Measurements from ENCODE around the gene HLA-DQB1.
"Not testable (repeated sequence)": the region's sequence is repeated elsewhere in the genome, so short reads cannot be mapped to it uniquely, and the experiment has no call there.

Gene HLA-DQB1

DNA sequence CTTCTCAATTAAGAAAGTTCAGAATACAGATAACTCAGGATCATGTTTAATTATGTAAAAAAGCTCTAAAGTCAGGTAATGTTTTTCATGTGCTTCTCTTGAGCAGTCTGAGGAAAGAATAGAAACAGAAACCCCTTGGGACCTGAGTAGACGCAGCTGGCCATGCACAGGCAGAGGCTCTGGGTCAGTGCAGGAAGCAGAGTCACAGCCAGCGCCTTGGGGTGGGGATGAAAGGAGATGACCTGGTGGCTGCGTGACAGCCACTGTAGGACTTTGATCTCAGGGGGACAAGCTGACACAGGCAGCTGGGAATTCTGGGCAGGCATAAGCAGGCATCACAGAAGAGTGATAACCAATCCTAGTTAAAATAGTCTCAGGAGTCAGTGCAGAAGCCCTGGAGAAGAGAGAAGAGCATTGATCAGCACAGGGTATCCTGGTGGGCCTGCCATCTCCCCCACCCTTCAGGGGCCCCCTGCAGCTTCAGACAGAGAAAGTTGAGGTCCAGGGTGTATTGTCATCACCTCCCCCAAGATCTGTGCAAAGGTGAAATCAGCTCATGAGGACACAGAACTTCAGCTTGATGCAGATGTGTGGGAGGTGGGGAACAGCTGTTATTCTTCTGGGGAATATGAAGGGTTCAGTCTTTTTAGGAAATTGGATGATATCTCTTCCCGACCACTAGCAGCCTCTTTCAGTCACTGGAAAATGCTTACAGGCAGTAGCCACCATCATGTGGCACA, 6.4 kb downstream of the HLA-DQB1 start:
- H3K9ac ChIP-seq (ENCODE audit: low read length) = no peak overlapping the region
- no peaks in the 10 kb centered on the region for H3K4me1 ChIP-seq (ENCODE audit: insufficient read depth, low read length)
- no peaks in the 10 kb centered on the region for H3K27me3 ChIP-seq (ENCODE audit: control insufficient read depth in 1 of 2, insufficient read depth in 2 of 2, low read length in 2 of 2)
- no peak overlapping the region for H3K27ac ChIP-seq (ENCODE audit: low read depth, low read length)
- H3K36me3 ChIP-seq (ENCODE audit: insufficient read depth, low read length) = no peaks in the 10 kb centered on the region
- H3K4me3 ChIP-seq (ENCODE audit: low read depth in 1 of 2, low read length in 2 of 2) = no peak overlapping the region
- no peaks in the 10 kb centered on the region for H3K9me3 ChIP-seq (ENCODE audit: low read length)

DNA sequence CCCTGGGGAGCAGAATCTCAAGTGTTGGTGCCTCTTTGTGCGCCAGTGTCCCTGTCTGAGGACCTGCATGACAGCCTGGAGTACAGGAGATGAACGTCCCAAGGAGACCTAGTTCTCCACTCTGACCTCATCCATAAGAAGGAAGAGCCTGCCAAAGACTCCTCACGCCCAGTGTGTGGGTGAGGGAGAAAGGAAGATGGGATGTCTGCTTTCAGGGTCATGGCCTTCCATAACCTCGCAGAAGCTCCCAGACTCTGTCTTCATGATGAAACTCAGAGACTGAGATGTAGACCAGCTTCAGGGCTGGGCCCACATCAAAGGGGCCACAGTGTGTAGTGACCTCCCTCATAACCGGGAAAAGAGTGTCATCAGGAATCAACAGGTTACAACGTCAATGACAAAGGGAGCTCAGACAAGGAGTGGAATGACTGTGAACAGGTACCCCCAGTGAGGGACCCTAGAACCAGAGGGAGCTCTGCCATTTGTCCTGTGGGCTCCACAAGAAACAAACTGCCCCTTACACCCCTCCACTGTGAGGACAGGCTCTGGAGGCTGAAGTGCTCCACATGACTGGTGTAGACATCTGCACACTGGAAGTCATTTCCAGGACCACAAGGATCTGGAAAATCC, 8.1 kb downstream of the HLA-DQB1 start:
- Histone ChIP-seq H3K9me3 (ENCODE audit: low read length) (no peaks in the 10 kb centered on the region), H3K9ac (ENCODE audit: low read length) (no peak overlapping the region), H3K27ac (ENCODE audit: low read depth, low read length) (no peak overlapping the region), H3K36me3 (ENCODE audit: insufficient read depth, low read length) (no peaks in the 10 kb centered on the region), H3K4me1 (ENCODE audit: insufficient read depth, low read length) (no peaks in the 10 kb centered on the region), H3K4me3 (ENCODE audit: low read depth in 1 of 2, low read length in 2 of 2) (no peak overlapping the region), H3K27me3 (ENCODE audit: control insufficient read depth in 1 of 2, insufficient read depth in 2 of 2, low read length in 2 of 2) (no peaks in the 10 kb centered on the region)

DNA sequence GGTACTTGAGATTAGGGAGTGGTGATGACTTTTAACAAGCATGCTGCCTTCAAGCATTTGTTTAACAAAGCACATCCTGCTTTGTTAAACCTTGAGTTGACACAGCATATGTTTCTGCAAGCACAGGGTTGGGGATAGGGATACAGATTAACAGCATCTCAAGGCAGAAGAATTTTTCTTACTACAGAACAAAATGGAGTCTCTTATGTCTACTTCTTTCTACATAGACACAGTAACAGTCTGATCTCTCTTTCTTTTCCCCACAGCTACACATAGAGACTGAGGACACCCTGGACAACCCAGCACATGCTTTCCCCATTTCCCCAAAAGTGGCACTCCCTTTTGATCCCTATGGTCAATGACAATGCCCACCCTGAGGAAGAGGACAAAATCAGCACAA, 8.6 kb downstream of the HLA-DQB1 start:
- not testable (repeated sequence) for H3K27ac ChIP-seq (ENCODE audit: low read depth, low read length)

DNA sequence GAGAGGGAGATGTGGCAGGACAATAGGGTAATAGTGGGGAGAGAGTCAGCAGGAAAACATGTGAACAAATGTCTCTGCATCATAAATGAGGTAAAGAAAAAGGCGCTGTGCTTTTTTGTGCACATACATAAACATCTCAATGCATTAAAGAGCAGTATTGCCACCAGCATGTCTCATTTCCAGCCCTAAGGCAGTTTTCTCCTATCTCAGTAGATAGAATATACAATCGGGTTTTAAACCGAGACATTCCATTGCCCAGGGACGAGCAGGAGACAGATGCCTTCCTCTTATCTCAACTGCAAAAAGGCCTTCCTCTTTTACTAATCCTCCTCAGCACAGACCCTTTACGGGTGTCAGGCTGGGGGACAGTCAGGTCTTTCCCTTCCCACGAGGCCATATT, 9.1 kb downstream of the HLA-DQB1 start:
- H3K4me3 ChIP-seq (ENCODE audit: low read depth in 1 of 2, low read length in 2 of 2); H3K27me3 ChIP-seq (ENCODE audit: control insufficient read depth in 1 of 2, insufficient read depth in 2 of 2, low read length in 2 of 2); H3K36me3 ChIP-seq (ENCODE audit: insufficient read depth, low read length); H3K9ac ChIP-seq (ENCODE audit: low read length); H3K27ac ChIP-seq (ENCODE audit: low read depth, low read length); H3K9me3 ChIP-seq (ENCODE audit: low read length); H3K4me1 ChIP-seq (ENCODE audit: insufficient read depth, low read length): not testable (repeated sequence)

More for the DNA sequence above, 8.6 kb downstream of the HLA-DQB1 start:
- H3K36me3 ChIP-seq (ENCODE audit: insufficient read depth, low read length); H3K9me3 ChIP-seq (ENCODE audit: low read length); H3K27me3 ChIP-seq (ENCODE audit: control insufficient read depth in 1 of 2, insufficient read depth in 2 of 2, low read length in 2 of 2); H3K9ac ChIP-seq (ENCODE audit: low read length); H3K4me3 ChIP-seq (ENCODE audit: low read depth in 1 of 2, low read length in 2 of 2); H3K4me1 ChIP-seq (ENCODE audit: insufficient read depth, low read length): not testable (repeated sequence)

DNA sequence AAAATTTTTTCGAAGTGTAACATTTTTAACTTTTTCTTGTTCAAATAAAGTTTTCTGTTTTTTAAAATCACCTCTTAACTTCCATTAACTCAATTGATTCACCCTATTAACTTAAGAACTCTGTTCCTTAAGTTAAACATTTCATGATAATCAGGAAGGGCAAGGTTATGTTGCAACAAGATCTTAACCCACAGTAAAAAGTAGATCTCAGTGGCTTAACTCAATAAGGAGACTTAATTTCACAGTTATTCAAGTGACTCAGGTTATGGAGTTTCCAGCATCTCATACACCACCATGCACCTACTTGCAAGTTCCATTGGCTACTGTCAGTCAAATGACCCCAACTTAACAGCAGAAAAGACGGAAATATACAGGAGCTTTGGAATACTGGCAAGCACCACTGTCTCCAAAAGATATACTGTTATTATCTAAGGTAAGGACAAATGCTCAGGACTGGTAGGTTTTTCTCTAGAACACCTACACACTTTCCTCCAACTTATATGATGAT, 11.2 kb downstream of the HLA-DQB1 start:
- Histone ChIP-seq H3K36me3 (ENCODE audit: insufficient read depth, low read length) (no peaks in the 10 kb centered on the region), H3K27me3 (ENCODE audit: control insufficient read depth in 1 of 2, insufficient read depth in 2 of 2, low read length in 2 of 2) (no peaks in the 10 kb centered on the region), H3K4me3 (ENCODE audit: low read depth in 1 of 2, low read length in 2 of 2) (no peak overlapping the region), H3K9ac (ENCODE audit: low read length) (no peak overlapping the region), H3K27ac (ENCODE audit: low read depth, low read length) (no peak overlapping the region), H3K4me1 (ENCODE audit: insufficient read depth, low read length) (no peaks in the 10 kb centered on the region), H3K9me3 (ENCODE audit: low read length) (no peaks in the 10 kb centered on the region)

DNA sequence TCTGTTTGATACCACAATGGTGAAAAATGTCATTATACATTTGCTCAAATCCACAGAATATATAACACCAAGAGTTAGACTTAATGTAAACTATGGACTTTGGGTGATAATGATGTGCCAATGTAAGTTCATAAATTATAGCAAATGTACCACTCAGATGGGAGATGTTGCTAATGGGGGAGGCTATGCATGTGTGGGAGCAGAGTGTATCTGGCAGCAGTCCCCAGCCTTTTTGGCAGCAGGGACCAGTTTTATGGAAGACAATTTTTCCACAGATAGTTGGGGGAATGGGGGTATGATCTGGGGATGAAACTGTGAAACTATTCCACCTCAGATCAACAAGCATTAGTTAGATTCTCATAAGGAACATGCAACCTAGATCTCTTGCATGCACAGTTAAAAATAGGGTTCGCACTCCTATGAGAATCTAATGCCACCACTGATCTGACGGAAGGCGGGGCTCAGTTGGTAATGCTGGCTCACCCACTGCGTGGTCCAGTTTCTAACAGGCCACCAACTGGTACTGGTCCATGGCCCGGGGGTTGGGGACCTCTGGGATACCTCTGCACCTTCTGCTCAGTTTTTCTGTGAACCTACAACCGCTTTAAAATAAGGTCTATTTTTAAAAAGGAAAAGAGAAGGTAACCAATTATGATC, 21.3 kb downstream of the HLA-DQB1 start:
- Histone ChIP-seq H3K9me3 (ENCODE audit: low read length) (no peaks in the 10 kb centered on the region), H3K27me3 (ENCODE audit: control insufficient read depth in 1 of 2, insufficient read depth in 2 of 2, low read length in 2 of 2) (no peaks in the 10 kb centered on the region), H3K27ac (ENCODE audit: low read depth, low read length) (no peak overlapping the region), H3K9ac (ENCODE audit: low read length) (no peak overlapping the region), H3K4me1 (ENCODE audit: insufficient read depth, low read length) (no peaks in the 10 kb centered on the region), H3K36me3 (ENCODE audit: insufficient read depth, low read length) (no peaks in the 10 kb centered on the region), H3K4me3 (ENCODE audit: low read depth in 1 of 2, low read length in 2 of 2) (no peak overlapping the region)

DNA sequence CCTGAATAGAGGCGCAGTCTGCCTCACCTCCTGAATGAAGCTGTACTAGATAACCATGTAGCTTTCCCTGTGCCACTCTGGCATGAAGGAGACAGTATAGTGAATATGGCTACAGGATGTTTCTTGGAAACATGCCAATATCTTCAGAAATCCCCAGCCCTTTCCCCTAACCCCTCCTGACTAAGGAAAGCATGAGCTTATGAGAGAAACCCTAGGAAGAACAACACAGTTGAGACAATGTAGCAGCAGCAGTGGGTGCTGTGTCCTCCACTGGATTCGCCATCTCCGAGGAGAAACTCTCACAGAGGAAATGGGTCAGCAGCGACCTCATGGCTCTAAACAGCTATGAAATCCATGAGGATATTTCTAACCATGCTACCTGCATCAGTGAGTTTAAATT, 22.6 kb downstream of the HLA-DQB1 start:
- no peak overlapping the region for H3K27ac ChIP-seq (ENCODE audit: low read depth, low read length)
- no peaks in the 10 kb centered on the region for H3K9me3 ChIP-seq (ENCODE audit: low read length)
- no peak overlapping the region for H3K9ac ChIP-seq (ENCODE audit: low read length)
- H3K4me3 ChIP-seq (ENCODE audit: low read depth in 1 of 2, low read length in 2 of 2) = no peak overlapping the region
- H3K4me1 ChIP-seq (ENCODE audit: insufficient read depth, low read length) = no peaks in the 10 kb centered on the region
- no peaks in the 10 kb centered on the region for H3K36me3 ChIP-seq (ENCODE audit: insufficient read depth, low read length)
- no peaks in the 10 kb centered on the region for H3K27me3 ChIP-seq (ENCODE audit: control insufficient read depth in 1 of 2, insufficient read depth in 2 of 2, low read length in 2 of 2)

DNA sequence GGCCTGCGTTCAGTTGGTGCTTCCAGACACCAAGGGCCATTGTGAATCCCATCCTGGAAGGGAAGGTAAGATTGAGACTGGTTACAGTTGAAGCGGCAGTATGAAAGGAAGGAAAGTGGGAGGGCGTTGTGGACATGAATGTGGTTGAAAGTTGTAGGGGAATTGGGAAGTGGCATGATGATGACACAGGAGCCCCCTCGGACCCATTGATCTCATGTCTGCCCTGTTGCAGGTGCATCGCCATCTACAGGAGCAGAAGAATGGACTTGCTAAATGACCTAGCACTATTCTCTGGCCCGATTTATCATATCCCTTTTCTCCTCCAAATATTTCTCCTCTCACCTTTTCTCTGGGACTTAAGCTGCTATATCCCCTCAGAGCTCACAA, 23.7 kb downstream of the HLA-DQB1 start:
- Histone ChIP-seq H3K4me1 (ENCODE audit: insufficient read depth, low read length) (no peaks in the 10 kb centered on the region), H3K27me3 (ENCODE audit: control insufficient read depth in 1 of 2, insufficient read depth in 2 of 2, low read length in 2 of 2) (no peaks in the 10 kb centered on the region), H3K27ac (ENCODE audit: low read depth, low read length) (no peak overlapping the region), H3K36me3 (ENCODE audit: insufficient read depth, low read length) (no peaks in the 10 kb centered on the region), H3K9me3 (ENCODE audit: low read length) (no peaks in the 10 kb centered on the region), H3K9ac (ENCODE audit: low read length) (no peak overlapping the region), H3K4me3 (ENCODE audit: low read depth in 1 of 2, low read length in 2 of 2) (no peak overlapping the region)

DNA sequence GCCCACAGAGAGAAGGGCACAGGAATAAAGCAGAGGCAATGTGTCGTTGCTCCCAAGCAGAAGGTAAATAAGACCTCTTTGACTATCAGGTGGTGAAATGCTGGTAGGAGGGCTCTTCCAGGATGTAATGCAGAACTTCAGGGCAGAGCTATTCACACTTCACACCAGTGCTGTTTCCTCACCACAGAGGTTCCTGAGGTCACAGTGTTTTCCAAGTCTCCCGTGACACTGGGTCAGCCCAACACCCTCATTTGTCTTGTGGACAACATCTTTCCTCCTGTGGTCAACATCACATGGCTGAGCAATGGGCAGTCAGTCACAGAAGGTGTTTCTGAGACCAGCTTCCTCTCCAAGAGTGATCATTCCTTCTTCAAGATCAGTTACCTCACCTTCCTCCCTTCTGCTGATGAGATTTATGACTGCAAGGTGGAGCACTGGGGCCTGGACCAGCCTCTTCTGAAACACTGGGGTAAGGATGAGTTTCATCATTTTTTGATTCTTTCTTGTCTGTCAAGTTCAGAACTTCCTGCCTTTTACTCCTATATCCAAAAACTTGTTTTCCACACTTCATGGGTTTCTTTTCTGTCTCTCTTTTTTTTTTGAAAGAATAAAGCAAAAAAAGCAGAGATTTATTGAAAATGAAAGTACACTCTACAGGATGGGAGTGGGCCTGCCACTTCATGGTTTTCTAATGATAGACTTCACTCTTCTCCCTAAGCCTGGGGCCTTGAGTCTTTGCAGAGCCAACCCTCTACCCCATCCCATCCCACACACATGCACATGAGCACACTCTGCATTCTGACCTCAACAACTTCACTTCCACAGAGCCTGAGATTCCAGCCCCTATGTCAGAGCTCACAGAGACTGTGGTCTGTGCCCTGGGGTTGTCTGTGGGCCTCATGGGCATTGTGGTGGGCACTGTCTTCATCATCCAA, 24.4 kb downstream of the HLA-DQB1 start:
- not testable (repeated sequence) for H3K27me3 ChIP-seq (ENCODE audit: control insufficient read depth in 1 of 2, insufficient read depth in 2 of 2, low read length in 2 of 2)

DNA sequence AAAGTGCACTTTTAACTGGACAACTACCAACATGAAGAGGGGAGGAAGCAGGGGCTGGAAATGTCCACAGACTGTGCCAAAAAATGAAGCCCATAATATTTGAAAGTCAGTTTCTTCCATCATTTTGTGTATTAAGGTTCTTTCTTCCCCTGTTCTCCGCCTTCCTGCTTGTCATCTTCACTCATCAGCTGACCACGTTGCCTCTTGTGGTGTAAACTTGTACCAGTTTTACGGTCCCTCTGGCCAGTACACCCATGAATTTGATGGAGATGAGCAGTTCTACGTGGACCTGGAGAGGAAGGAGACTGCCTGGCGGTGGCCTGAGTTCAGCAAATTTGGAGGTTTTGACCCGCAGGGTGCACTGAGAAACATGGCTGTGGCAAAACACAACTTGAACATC, 25.3 kb downstream of the HLA-DQB1 start:
- Histone ChIP-seq H3K4me1 (ENCODE audit: insufficient read depth, low read length) (no peaks in the 10 kb centered on the region), H3K9ac (ENCODE audit: low read length) (no peak overlapping the region), H3K9me3 (ENCODE audit: low read length) (no peaks in the 10 kb centered on the region), H3K27me3 (ENCODE audit: control insufficient read depth in 1 of 2, insufficient read depth in 2 of 2, low read length in 2 of 2) (no peaks in the 10 kb centered on the region), H3K4me3 (ENCODE audit: low read depth in 1 of 2, low read length in 2 of 2) (no peak overlapping the region), H3K36me3 (ENCODE audit: insufficient read depth, low read length) (no peaks in the 10 kb centered on the region), H3K27ac (ENCODE audit: low read depth, low read length) (no peak overlapping the region)

More for the DNA sequence above, 24.4 kb downstream of the HLA-DQB1 start:
- not testable (repeated sequence) for H3K9me3 ChIP-seq (ENCODE audit: low read length); H3K9ac ChIP-seq (ENCODE audit: low read length); H3K4me1 ChIP-seq (ENCODE audit: insufficient read depth, low read length); H3K27ac ChIP-seq (ENCODE audit: low read depth, low read length); H3K36me3 ChIP-seq (ENCODE audit: insufficient read depth, low read length); H3K4me3 ChIP-seq (ENCODE audit: low read depth in 1 of 2, low read length in 2 of 2)

Data from muscle layer of colon (tissue), 2 donors.